Breast epithelium (tissue), 3 donors: ENCODE results near the gene HELZ2.
"Not testable (repeated sequence)": the region's sequence is repeated elsewhere in the genome, so short reads cannot be mapped to it uniquely, and the experiment has no call there.

ENCODE experiments used
- CTCF ChIP-seq, 3 donors: fragments of 450-650 bp; IDR thresholded peaks; one replicate each; pipeline ENCODE4 v1.5.1; 2016 to 2017; ENCODE audit warnings: antibody characterized with exemption in 3 of 3, mild to moderate bottlenecking in 3 of 3, moderate library complexity in 3 of 3
- POLR2A ChIP-seq: fragments of 450-650 bp; IDR thresholded peaks from one replicate; pipeline ENCODE4 v1.6.1; 2016; ENCODE audit warnings: antibody characterized with exemption, mild to moderate bottlenecking, moderate library complexity
- POLR2AphosphoS5 ChIP-seq, 3 donors: sonication (generic); formaldehyde crosslinking; IDR thresholded peaks; one replicate each; pipeline ENCODE4 v1.6.1; 2017; ENCODE audit warnings: antibody characterized with exemption in 3 of 3

- not testable (repeated sequence) for TF ChIP-seq CTCF (IDR thresholded peaks at IDR 0.05); POLR2A; POLR2AphosphoS5 (IDR thresholded peaks at IDR 0.05)
Measured at GRCh38 chr20:63613863-63614594, 40.0 kb upstream of the HELZ2 start.
